Measurements from ENCODE around the gene UBE4A. TPM values are rescaled to one million over a fixed set of nuclear protein-coding genes. Genes with fewer than 3 reads are reported as not detected.

The UBE4A gene
- total RNA-seq, 1 donor from 2014 or later, result 44.0 TPM

- Mint-ChIP-seq H3K27ac (ENCODE audit: unreplicated experiment) (no peak overlapping the region), H3K4me3 (ENCODE audit: unreplicated experiment) (no peak overlapping the region), H3K9me3 (ENCODE audit: unreplicated experiment) (no peaks in the 10 kb centered on the region), H3K36me3 (ENCODE audit: unreplicated experiment) (no peaks in the 10 kb centered on the region), H3K27me3 (ENCODE audit: unreplicated experiment) (no peaks in the 10 kb centered on the region), H3K4me1 (ENCODE audit: low read depth, unreplicated experiment) (no peaks in the 10 kb centered on the region)
- peak; percentile 82 for TF ChIP-seq CTCF (IDR thresholded peaks at IDR 0.05; ENCODE audit: partially characterized antibody, unreplicated experiment)
- DNase-seq, result no peak
These were observed 6.2 kb upstream of the UBE4A start for GRCh38 chr11:118353084-118353710.

- Mint-ChIP-seq H3K27ac (ENCODE audit: unreplicated experiment) (no peak overlapping the region), H3K27me3 (ENCODE audit: unreplicated experiment) (peaks cover 8% of the 10 kb centered on the region), H3K4me1 (ENCODE audit: low read depth, unreplicated experiment) (peaks cover 6% of the 10 kb centered on the region), H3K36me3 (ENCODE audit: unreplicated experiment) (no peaks in the 10 kb centered on the region), H3K9me3 (ENCODE audit: unreplicated experiment) (peaks cover 13% of the 10 kb centered on the region), H3K4me3 (ENCODE audit: unreplicated experiment) (no peak overlapping the region)
- no peak for TF ChIP-seq CTCF (IDR thresholded peaks at IDR 0.05; ENCODE audit: partially characterized antibody, unreplicated experiment)
- no peak for DNase-seq
These were observed 1.3 kb upstream of the UBE4A start for GRCh38 chr11:118358071-118358470.

GRCh38 chr11:118364956-118365615, 5.7 kb downstream of the UBE4A start:
- Mint-ChIP-seq H3K36me3 (ENCODE audit: unreplicated experiment) (no peaks in the 10 kb centered on the region), H3K27ac (ENCODE audit: unreplicated experiment) (no peak overlapping the region), H3K4me1 (ENCODE audit: low read depth, unreplicated experiment) (peaks cover 5% of the 10 kb centered on the region), H3K27me3 (ENCODE audit: unreplicated experiment) (no peaks in the 10 kb centered on the region), H3K4me3 (ENCODE audit: unreplicated experiment) (no peak overlapping the region), H3K9me3 (ENCODE audit: unreplicated experiment) (no peaks in the 10 kb centered on the region)
- TF ChIP-seq CTCF (IDR thresholded peaks at IDR 0.05; ENCODE audit: partially characterized antibody, unreplicated experiment), result no peak
- no peak for DNase-seq

DNA sequence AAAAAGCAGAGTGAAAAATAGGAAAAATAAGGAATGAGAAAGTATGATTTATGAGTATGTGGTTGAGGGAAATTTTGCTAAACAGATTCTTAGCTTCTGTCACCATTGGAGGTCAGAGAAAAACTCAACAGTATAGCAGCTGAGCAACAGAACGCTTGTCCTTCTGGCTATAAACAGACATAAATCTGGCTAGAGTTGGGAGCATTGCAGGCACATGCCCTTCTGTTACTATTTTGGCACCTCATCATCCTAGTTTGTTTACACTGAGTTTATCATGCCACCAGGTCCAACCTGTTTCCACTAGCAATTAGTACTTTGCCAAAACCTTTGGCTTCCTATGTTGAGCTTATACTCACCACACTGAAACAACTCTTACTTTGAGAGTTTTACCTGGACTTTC, 6.9 kb downstream of the UBE4A start:
- no peaks in the 10 kb centered on the region for H3K9me3 Mint-ChIP-seq (ENCODE audit: unreplicated experiment)
- no peaks in the 10 kb centered on the region for H3K36me3 Mint-ChIP-seq (ENCODE audit: unreplicated experiment)
- H3K4me3 Mint-ChIP-seq (ENCODE audit: unreplicated experiment), result no peak overlapping the region

More for the DNA sequence above, 6.9 kb downstream of the UBE4A start:
- no peaks in the 10 kb centered on the region for H3K27me3 Mint-ChIP-seq (ENCODE audit: unreplicated experiment)
- DNase-seq, result no peak
- no peak overlapping the region for H3K27ac Mint-ChIP-seq (ENCODE audit: unreplicated experiment)
- H3K4me1 Mint-ChIP-seq (ENCODE audit: low read depth, unreplicated experiment), result no peaks in the 10 kb centered on the region
- TF ChIP-seq CTCF (IDR thresholded peaks at IDR 0.05; ENCODE audit: partially characterized antibody, unreplicated experiment), result no peak

Data from glutamatergic neuron (in vitro differentiated cells).